H1 (cell line): ENCODE data around the gene C6orf62. TPM values are rescaled to one million over a fixed set of nuclear protein-coding genes. Genes with fewer than 3 reads are reported as not detected.

ENCODE experiments used
- CTCF ChIA-PET: fragments of 300-600 bp; sonication (Branson Sonifier 250); formaldehyde crosslinking; loops from one replicate; lab custom pipeline; 2021; ENCODE audit not compliant: partially characterized antibody; lab: Charles Lee
- POLR2A ChIA-PET: fragments of 300-600 bp; sonication (Branson Sonifier 250); formaldehyde crosslinking; loops from one replicate; lab custom pipeline; 2021; ENCODE audit warnings: inconsistent platforms; ENCODE audit not compliant: partially characterized antibody; lab: Charles Lee
- DNase-seq, 2 experiments: peaks; one replicate each; pipeline versions ENCODE4 v3.0.0 to v3.0.0-alpha.2; 2010 to 2022; ENCODE audit warnings: low spot score in 2 of 2, low read depth in 1 of 2, mixed read lengths in 1 of 2
- FAIRE-seq: peaks from 2 replicates; lab custom pipeline; 2011; peaks lifted over from hg19 to GRCh38; lab: Jason Lieb, UNC
- H2AFZ ChIP-seq: 2 replicates; pipeline ENCODE4 v1.8.1; 2012; ENCODE audit warnings: low read length, inconsistent platforms
- H2AK5ac ChIP-seq: 2 replicates; pipeline ENCODE4 v1.6.1; 2013; ENCODE audit warnings: low read depth, low read length
- H2BK120ac ChIP-seq: replicated peaks from 2 replicates; pipeline ENCODE3; 2013; ENCODE audit warnings: low read depth, low read length, inconsistent platforms
- H2BK12ac ChIP-seq: 2 replicates; pipeline ENCODE4 v1.6.1; 2013; ENCODE audit warnings: low read depth, low read length
- H2BK15ac ChIP-seq: 2 replicates; pipeline ENCODE4 v1.6.1; 2013; ENCODE audit warnings: low read length
- H2BK20ac ChIP-seq: 2 replicates; pipeline ENCODE4 v1.6.1; 2013; ENCODE audit warnings: low read length
- H2BK5ac ChIP-seq: 2 replicates; pipeline ENCODE4 v1.6.1; 2013; ENCODE audit warnings: low read depth, low read length
- H3K14ac ChIP-seq: 2 replicates; pipeline ENCODE4 v1.6.1; 2013; ENCODE audit warnings: inconsistent platforms; ENCODE audit not compliant: insufficient read length
- H3K18ac ChIP-seq: 2 replicates; pipeline ENCODE4 v1.6.1; 2013; ENCODE audit warnings: low read length; ENCODE audit errors: extremely low read depth
- H3K23ac ChIP-seq: 2 replicates; pipeline ENCODE4 v1.6.1; 2013; ENCODE audit warnings: inconsistent platforms; ENCODE audit not compliant: insufficient read length
- H3K23me2 ChIP-seq: 2 replicates; pipeline ENCODE4 v1.6.1; 2013; ENCODE audit warnings: low read depth, low read length
- H3K27ac ChIP-seq: 2 replicates; pipeline ENCODE4 v1.6.1; 2011; ENCODE audit warnings: low read depth, low read length, inconsistent platforms
- H3K27me3 ChIP-seq, 4 experiments: replicated peaks in 1 of 4; 1 replicate in 1 of 4; 2 replicates in 3 of 4; pipeline versions ENCODE4 v1.6.1 to v1.8.1; 2011 to 2013; ENCODE audit warnings: low read length in 3 of 4, mild to moderate bottlenecking in 3 of 4, inconsistent platforms in 2 of 4, mixed read lengths in 2 of 4, moderate library complexity in 1 of 4; ENCODE audit not compliant: control insufficient read depth in 3 of 4, insufficient read depth in 3 of 4; ENCODE audit errors: extremely low read depth in 1 of 4
- H3K36me3 ChIP-seq, 4 experiments: 2 replicates each; pipeline versions ENCODE4 v1.6.1 to v1.8.1; 2011 to 2013; ENCODE audit warnings: mild to moderate bottlenecking in 4 of 4, low read length in 3 of 4, moderate library complexity in 2 of 4, control low read depth in 1 of 4, inconsistent platforms in 1 of 4; ENCODE audit not compliant: insufficient read depth in 4 of 4, control insufficient read depth in 2 of 4
- H3K4ac ChIP-seq: replicated peaks from 2 replicates; pipeline ENCODE3; 2013; ENCODE audit warnings: low read length, low read depth, mixed read lengths, inconsistent platforms; ENCODE audit not compliant: insufficient read length
- H3K4me1 ChIP-seq, 4 experiments: replicated peaks in 1 of 4; 1 replicate in 1 of 4; 2 replicates in 3 of 4; pipeline versions ENCODE4 v1.6.1 to v1.8.1; 2011 to 2013; ENCODE audit warnings: low read length in 3 of 4, inconsistent platforms in 2 of 4, mixed read lengths in 1 of 4; ENCODE audit not compliant: insufficient read depth in 4 of 4, control insufficient read depth in 3 of 4
- H3K4me2 ChIP-seq, 2 experiments: 2 replicates each; pipeline versions ENCODE4 v1.6.1 to v1.8.1; 2011 to 2013; ENCODE audit warnings: low read depth in 2 of 2, low read length in 2 of 2, control low read depth in 1 of 2, inconsistent platforms in 1 of 2, mild to moderate bottlenecking in 1 of 2; ENCODE audit not compliant: insufficient read depth in 1 of 2
- H3K4me3 ChIP-seq, 4 experiments: fragments of 200-600, 300-600 bp in 1 of 4; sonication (generic), shearing (Covaris generic), sonication (Bioruptor Twin) in 1 of 4; 2 replicates each; pipeline versions ENCODE4 v1.5.1 to v1.8.1; 2011 to 2016; ENCODE audit warnings: low read length in 4 of 4, low read depth in 3 of 4, control low read depth in 2 of 4, inconsistent platforms in 2 of 4, mild to moderate bottlenecking in 2 of 4, mixed read lengths in 1 of 4, moderate library complexity in 1 of 4; ENCODE audit not compliant: insufficient read depth in 2 of 4; ENCODE audit errors: extremely low read depth in 1 of 4
- H3K56ac ChIP-seq: replicated peaks from 2 replicates; pipeline ENCODE3; 2013; ENCODE audit warnings: low read depth, mild to moderate bottlenecking, mixed read lengths, low read length, inconsistent platforms; ENCODE audit not compliant: insufficient read length
- H3K79me1 ChIP-seq: 2 replicates; pipeline ENCODE4 v1.6.1; 2013; ENCODE audit warnings: low read depth, low read length, control low read depth
- H3K79me2 ChIP-seq, 2 experiments: 2 replicates each; pipeline versions ENCODE4 v1.6.1 to v1.8.1; 2012 to 2013; ENCODE audit warnings: low read length in 2 of 2, mild to moderate bottlenecking in 2 of 2, inconsistent platforms in 1 of 2; ENCODE audit not compliant: insufficient read depth in 2 of 2, control insufficient read depth in 1 of 2
- H3K9ac ChIP-seq, 4 experiments: replicated peaks in 1 of 4; 1 replicate in 1 of 4; 2 replicates in 3 of 4; pipeline versions ENCODE4 v1.6.1 to v1.8.1; 2011 to 2013; ENCODE audit warnings: low read depth in 3 of 4, low read length in 3 of 4, control low read depth in 2 of 4, mild to moderate bottlenecking in 2 of 4, moderate library complexity in 2 of 4, inconsistent platforms in 1 of 4; ENCODE audit errors: extremely low read depth in 1 of 4
- H3K9me3 ChIP-seq, 2 experiments: 2 replicates each; pipeline versions ENCODE4 v1.6.1 to v1.8.1; 2012 to 2013; ENCODE audit warnings: mild to moderate bottlenecking in 2 of 2, moderate library complexity in 2 of 2, control low read depth in 1 of 2, inconsistent platforms in 1 of 2, low read depth in 1 of 2, low read length in 1 of 2, mixed read lengths in 1 of 2; ENCODE audit not compliant: insufficient read depth in 2 of 2
- H4K20me1 ChIP-seq, 2 experiments: replicated peaks in 1 of 2; 2 replicates each; pipeline versions ENCODE3 to v1.8.1; 2011 to 2013; ENCODE audit warnings: inconsistent platforms in 2 of 2, low read length in 2 of 2, mild to moderate bottlenecking in 1 of 2; ENCODE audit not compliant: insufficient read depth in 2 of 2, control insufficient read depth in 1 of 2
- H4K5ac ChIP-seq: 2 replicates; pipeline ENCODE4 v1.6.1; 2013; ENCODE audit warnings: low read length, low read depth, mixed read lengths, inconsistent platforms; ENCODE audit not compliant: insufficient read length
- H4K8ac ChIP-seq: 2 replicates; pipeline ENCODE4 v1.8.0; 2013; ENCODE audit warnings: mild to moderate bottlenecking, moderate library complexity, low read length, inconsistent platforms; ENCODE audit not compliant: insufficient read depth; ENCODE audit errors: extremely low read depth
- H4K91ac ChIP-seq: replicated peaks from 2 replicates; pipeline ENCODE3; 2013; ENCODE audit warnings: low read length, mixed read lengths, inconsistent platforms; ENCODE audit not compliant: insufficient read length
- BRCA1 ChIP-seq: IDR thresholded peaks from 2 replicates; pipeline ENCODE4 v1.6.1; 2012; ENCODE audit warnings: low read depth, low read length, improper control_type of control experiment
- GABPA ChIP-seq: IDR thresholded peaks from 2 replicates; pipeline ENCODE4 v1.6.1; 2011; ENCODE audit warnings: mild to moderate bottlenecking, low read length, moderate library complexity, borderline replicate concordance; ENCODE audit not compliant: insufficient read depth
- KDM5A ChIP-seq: fragments of 200-600 bp; IDR thresholded peaks from 2 replicates; pipeline ENCODE4 v1.7.1; 2012; ENCODE audit warnings: mild to moderate bottlenecking, low read length, inconsistent platforms, mixed read lengths
- POLR2A ChIP-seq, 2 experiments: IDR thresholded peaks; 1 replicate in 1 of 2; 2 replicates in 1 of 2; pipeline ENCODE4 v1.6.1; 2011; ENCODE audit warnings: low read depth in 2 of 2, low read length in 2 of 2, mild to moderate bottlenecking in 2 of 2; ENCODE audit errors: control extremely low read depth in 1 of 2
- POLR2AphosphoS5 ChIP-seq: IDR thresholded peaks from 2 replicates; pipeline ENCODE4 v1.6.1; 2011; ENCODE audit warnings: low read depth, low read length
- POU5F1 ChIP-seq: IDR thresholded peaks from 2 replicates; pipeline ENCODE4 v1.6.1; 2011; ENCODE audit warnings: low read depth, mild to moderate bottlenecking, low read length, moderate library complexity
- TBP ChIP-seq: IDR thresholded peaks from 2 replicates; pipeline ENCODE4 v1.6.1; 2011; ENCODE audit warnings: low read depth, low read length, improper control_type of control experiment
- TCF12 ChIP-seq: IDR thresholded peaks from 2 replicates; pipeline ENCODE4 v1.6.1; 2011; ENCODE audit warnings: low read depth, mild to moderate bottlenecking, low read length
- ZNF274 ChIP-seq: IDR thresholded peaks from 2 replicates; pipeline ENCODE4 v1.7.0; 2012; ENCODE audit warnings: low read length, borderline replicate concordance; ENCODE audit errors: extremely low read depth
- WGBS, 2 experiments: shearing (Covaris generic) in 1 of 2; methylation state at CpG; one replicate each; pipeline versions ENCODE4 v1.1.6 to v1.1.7; 2013 to 2015; ENCODE audit warnings: low lambda C conversion rate in 2 of 2, mixed read lengths in 2 of 2, inconsistent platforms in 1 of 2, low coverage in 1 of 2, missing lambda C conversion rate in 1 of 2; ENCODE audit not compliant: insufficient replicate concordance in 2 of 2, insufficient coverage in 1 of 2, insufficient read length in 1 of 2; ENCODE audit errors: extremely low coverage in 1 of 2, missing lambda C conversion rate in 1 of 2; 5-methylcytosine and 5-hydroxymethylcytosine counted together
- polyA plus RNA-seq, 7 experiments: library from polyadenylated mRNA; depleted of rRNA in 3 of 7; stranded (reverse) in 5 of 7; unstranded in 2 of 7; fragments of >200 nt in 5 of 7; fragments of 200-250 nt in 2 of 7; gene quantifications; 1 replicate in 5 of 7; 2 replicates in 1 of 7; 4 replicates in 1 of 7; pipeline versions ENCODE4 v1.2.1 to v1.2.3, GENCODE V29; 2011 to 2013; ENCODE audit warnings: missing spikeins in 2 of 7, mixed read lengths in 2 of 7
- total RNA-seq: library from RNA; stranded (reverse); fragmentation: NEBNext Ultra II Directional; extraction: Animal tissue kit (Norgen Biotek cat#: 25700); gene quantifications from 2 replicates; pipeline ENCODE4 v1.2.1, GENCODE V29; 2021
- TF ChIP-seq, protein P1 (sequence below): IDR thresholded peaks from 2 replicates; pipeline ENCODE4 v1.6.1; 2012; ENCODE audit warnings: low read length, inconsistent platforms

C6orf62 gene
- total and polyA plus RNA-seq, 2 of the 8 experiments (the other 6 are each of a cell fraction or from before 2014, with no cell fraction given), result 25.6 to 101 TPM

- H3K4me3 ChIP-seq, result no peak overlapping the region
- TF ChIP-seq BRCA1, result no peak
- no peak for TF ChIP-seq POLR2A (IDR thresholded peaks at IDR 0.05; ENCODE audit: control extremely low read depth in 1 of 2, low read depth in 2 of 2, low read length in 2 of 2)
- TF ChIP-seq POLR2AphosphoS5, result no peak
- no peak for TF ChIP-seq KDM5A
- TF ChIP-seq, protein P1, sequence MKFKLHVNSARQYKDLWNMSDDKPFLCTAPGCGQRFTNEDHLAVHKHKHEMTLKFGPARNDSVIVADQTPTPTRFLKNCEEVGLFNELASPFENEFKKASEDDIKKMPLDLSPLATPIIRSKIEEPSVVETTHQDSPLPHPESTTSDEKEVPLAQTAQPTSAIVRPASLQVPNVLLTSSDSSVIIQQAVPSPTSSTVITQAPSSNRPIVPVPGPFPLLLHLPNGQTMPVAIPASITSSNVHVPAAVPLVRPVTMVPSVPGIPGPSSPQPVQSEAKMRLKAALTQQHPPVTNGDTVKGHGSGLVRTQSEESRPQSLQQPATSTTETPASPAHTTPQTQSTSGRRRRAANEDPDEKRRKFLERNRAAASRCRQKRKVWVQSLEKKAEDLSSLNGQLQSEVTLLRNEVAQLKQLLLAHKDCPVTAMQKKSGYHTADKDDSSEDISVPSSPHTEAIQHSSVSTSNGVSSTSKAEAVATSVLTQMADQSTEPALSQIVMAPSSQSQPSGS, result no peak
- no peak for TF ChIP-seq TBP
- TF ChIP-seq ZNF274, result no peak
- TF ChIP-seq GABPA, result no peak
- no peak for TF ChIP-seq POU5F1
- no peak for TF ChIP-seq TCF12
- TF ChIP-seq, all 59 proteins: peak for 0
- H2AK5ac ChIP-seq, result no peak overlapping the region
- peaks cover 0 to 73% of the 10 kb centered on the region in 2 experiments; a peak in 3 of 4 replicates for H3K79me2 ChIP-seq
- H2BK15ac ChIP-seq, result no peak overlapping the region
- H3K27ac ChIP-seq, result no peak overlapping the region
- H3K18ac ChIP-seq, result no peak overlapping the region
- no peak overlapping the region for H3K4ac ChIP-seq
- DNase-seq (no peak), FAIRE-seq (no peak)
- no peak overlapping the region for H3K4me2 ChIP-seq
- H4K20me1 ChIP-seq, result peaks cover 0 to 3% of the 10 kb centered on the region in 2 experiments
- no peak overlapping the region for H3K14ac ChIP-seq
- H3K4me1 ChIP-seq, result peaks cover 2 to 6% (median 2%) of the 10 kb centered on the region in 4 experiments; a peak in 4 of 7 replicates
- no peaks in the 10 kb centered on the region for H3K9me3 ChIP-seq
- no peak overlapping the region for H3K9ac ChIP-seq
- ChIA-PET POLR2A (interaction anchor here (1.4 to 1.7 kb wide), 3 partner anchors 11 to 24 kb away, joined by 6 to 18 read pairs (median 9); partner anchors contain the start of gene KIAA0319), CTCF (interaction anchor here (0.6 to 1.9 kb wide), 2 partner anchors 75 to 81 kb away, joined by 3 to 4 read pairs; no protein-coding TSS in a partner anchor)
- no peak overlapping the region for H4K91ac ChIP-seq
- peaks cover 6% of the 10 kb centered on the region for H3K79me1 ChIP-seq
- no peak overlapping the region for H2AFZ ChIP-seq
- 96% methylated on average over 2 of the region's 2 CpGs; no CpG with 5 or more reads in 1 of the 2 experiments for WGBS, 2 experiments
- peaks cover 5 to 35% (median 13%) of the 10 kb centered on the region in 4 experiments; a peak in 7 of 8 replicates for H3K36me3 ChIP-seq
- H3K23ac ChIP-seq, result no peak overlapping the region
- H3K56ac ChIP-seq, result no peak overlapping the region
- no peaks in the 10 kb centered on the region for H3K23me2 ChIP-seq
- H2BK20ac ChIP-seq, result no peak overlapping the region
- no peaks in the 10 kb centered on the region for H3K27me3 ChIP-seq
- no peak overlapping the region for H2BK120ac ChIP-seq
- H2BK5ac ChIP-seq, result no peak overlapping the region
- H4K5ac ChIP-seq, result no peak overlapping the region
- H4K8ac ChIP-seq, result no peak overlapping the region
- no peak overlapping the region for H2BK12ac ChIP-seq
Measured at GRCh38 chr6:24660105-24660504, 58.8 kb downstream of the C6orf62 start.
